ENCODE results near the gene ZNF26. TPM values are rescaled to one million over a fixed set of nuclear protein-coding genes. Genes with fewer than 3 reads are reported as not detected.
"Not testable (repeated sequence)": the region's sequence is repeated elsewhere in the genome, so short reads cannot be mapped to it uniquely, and the experiment has no call there.

The ZNF26 gene
- polyA plus RNA-seq, 1 donor from 2014 or later, result 14.4 TPM

DNA sequence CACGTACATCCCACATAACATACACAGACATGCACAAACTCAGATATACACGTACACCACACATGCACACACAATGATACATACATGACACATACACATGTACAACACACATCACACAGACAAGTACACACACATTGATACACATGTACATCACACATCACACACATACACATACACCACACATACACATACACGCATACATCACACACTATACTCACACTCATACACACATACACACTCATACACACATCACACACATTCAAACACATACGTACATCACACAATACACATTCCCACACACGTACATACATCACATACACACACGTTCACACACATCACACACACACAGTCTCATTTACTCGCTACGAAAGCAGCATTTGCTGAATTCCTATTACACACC, 34.5 kb upstream of the ZNF26 start:
- Mint-ChIP-seq H3K4me1 (peaks cover 14 to 19% (median 15%) of the 10 kb centered on the region in 3 donors), H3K9me3 (peaks cover 0 to 5% (median 2%) of the 10 kb centered on the region in 3 donors), H3K27me3 (no peaks in the 10 kb centered on the region), H3K27ac (no peak overlapping the region), H3K36me3 (peaks cover 13% of the 10 kb centered on the region), H3K4me3 (no peak overlapping the region)

- peaks cover 13% of the 10 kb centered on the region for H3K36me3 Mint-ChIP-seq
- H3K27me3 Mint-ChIP-seq, result no peaks in the 10 kb centered on the region
- peaks cover 16 to 21% (median 19%) of the 10 kb centered on the region in 3 donors for H3K4me1 Mint-ChIP-seq
- peaks cover 0 to 5% (median 2%) of the 10 kb centered on the region in 3 donors for H3K9me3 Mint-ChIP-seq
- no peak overlapping the region for H3K27ac Mint-ChIP-seq
- no peak overlapping the region for H3K4me3 Mint-ChIP-seq
Measured at GRCh38 chr12:132952371-132953162, 33.6 kb upstream of the ZNF26 start.

GRCh38 chr12:132953163-132953425, 33.1 kb upstream of the ZNF26 start:
- peaks cover 0 to 3% (median 2%) of the 10 kb centered on the region in 3 donors for H3K9me3 Mint-ChIP-seq
- peaks cover 11% of the 10 kb centered on the region for H3K36me3 Mint-ChIP-seq
- no peaks in the 10 kb centered on the region for H3K27me3 Mint-ChIP-seq
- no peak overlapping the region for H3K27ac Mint-ChIP-seq
- no peak overlapping the region for H3K4me3 Mint-ChIP-seq
- peaks cover 16 to 21% (median 19%) of the 10 kb centered on the region in 3 donors for H3K4me1 Mint-ChIP-seq

- H3K36me3 Mint-ChIP-seq, result peaks cover 6% of the 10 kb centered on the region
- peaks cover 16 to 21% (median 19%) of the 10 kb centered on the region in 3 donors for H3K4me1 Mint-ChIP-seq
- H3K27me3 Mint-ChIP-seq, result no peaks in the 10 kb centered on the region
- H3K4me3 Mint-ChIP-seq, result peak overlapping the region in 3 of 4 donors; percentile 29 to 75 (median 54)
- peaks cover 0 to 2% (median 1%) of the 10 kb centered on the region in 3 donors for H3K9me3 Mint-ChIP-seq
- H3K27ac Mint-ChIP-seq, result peak overlapping the region in 2 of 3 donors; percentile 89 to 92
Measured at GRCh38 chr12:132953771-132954170, 32.4 kb upstream of the ZNF26 start.

DNA sequence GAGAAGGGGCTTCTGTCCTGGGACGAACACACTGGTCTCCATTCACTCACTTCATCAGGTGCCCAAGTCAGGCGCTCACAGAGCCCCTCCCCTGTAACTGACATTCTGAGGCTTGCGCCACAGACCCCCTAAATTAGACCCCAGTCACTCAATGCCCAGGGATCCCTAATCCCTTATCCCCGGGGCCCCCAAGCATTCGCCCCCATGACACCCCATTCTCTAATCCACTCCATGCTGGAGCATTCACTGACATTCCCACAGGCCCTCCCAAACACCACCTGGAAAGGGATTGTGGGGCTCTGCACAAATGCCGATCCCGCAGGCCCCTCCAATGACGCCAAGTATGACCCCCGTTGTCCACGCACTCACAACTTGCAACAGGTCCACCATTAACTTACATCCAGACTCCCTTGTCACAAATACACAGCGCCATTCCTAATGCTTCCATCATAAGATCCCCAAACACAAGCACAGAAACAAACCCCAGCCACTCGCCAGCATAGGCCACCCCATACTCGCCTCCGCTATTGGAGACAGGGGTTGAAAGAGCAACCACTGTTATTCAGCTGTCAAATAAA, 31.6 kb upstream of the ZNF26 start:
- no peaks in the 10 kb centered on the region for H3K27me3 Mint-ChIP-seq
- peak overlapping the region in 2 of 3 donors; percentile 74 to 87 for H3K27ac Mint-ChIP-seq
- H3K4me3 Mint-ChIP-seq, result peak overlapping the region; percentile 93 to 99 (median 96)

DNA sequence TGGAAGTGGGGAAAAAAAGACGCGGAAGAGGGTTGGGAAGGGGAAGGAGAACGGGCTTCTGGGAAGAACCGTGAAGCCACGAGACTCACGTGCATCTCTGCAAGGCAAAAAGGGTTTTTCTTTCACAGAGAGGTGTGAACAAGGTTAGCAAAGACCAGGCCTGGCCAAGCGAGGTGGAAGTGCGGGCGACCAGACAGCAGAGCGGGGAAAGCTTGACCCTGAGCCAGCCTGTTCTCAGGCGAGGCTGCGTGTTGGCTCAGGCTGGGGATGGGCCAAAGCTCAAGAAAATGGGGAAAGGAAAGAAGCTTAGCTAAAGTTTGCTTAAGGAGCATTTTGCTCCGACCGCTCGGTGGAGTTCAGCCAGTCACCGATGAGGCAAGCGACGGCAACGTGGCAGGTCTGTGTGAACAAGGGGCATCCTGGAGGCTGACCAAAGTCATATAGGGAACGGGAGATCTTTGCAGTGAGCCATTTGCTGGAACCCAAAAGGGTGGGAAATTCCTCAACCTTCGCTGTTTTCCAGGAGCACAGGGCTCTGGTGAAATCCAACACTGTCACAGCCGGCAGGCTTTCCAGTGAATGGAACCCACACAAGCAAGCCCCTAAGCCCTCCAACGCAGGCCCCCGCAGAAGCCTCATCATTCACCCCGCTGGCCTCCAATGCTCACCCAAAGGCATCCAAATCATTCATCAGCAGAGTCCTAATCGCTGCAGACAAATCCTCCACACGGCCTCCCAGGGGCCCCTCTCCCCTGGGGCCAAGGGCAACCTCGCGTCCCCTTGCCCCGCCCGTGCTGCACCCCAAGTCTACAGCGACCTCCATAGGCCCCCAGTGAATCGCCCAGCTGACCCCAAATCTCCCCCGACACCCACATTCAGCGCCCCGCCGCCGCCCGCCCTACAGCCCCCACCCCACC, 30.8 kb upstream of the ZNF26 start:
- H3K4me1 Mint-ChIP-seq, result peaks cover 16 to 23% (median 22%) of the 10 kb centered on the region in 3 donors

More for the DNA sequence above, 31.6 kb upstream of the ZNF26 start:
- peaks cover 5% of the 10 kb centered on the region for H3K36me3 Mint-ChIP-seq
- peaks cover 16 to 22% (median 20%) of the 10 kb centered on the region in 3 donors for H3K4me1 Mint-ChIP-seq
- peaks cover 0 to 2% (median 2%) of the 10 kb centered on the region in 3 donors for H3K9me3 Mint-ChIP-seq

DNA sequence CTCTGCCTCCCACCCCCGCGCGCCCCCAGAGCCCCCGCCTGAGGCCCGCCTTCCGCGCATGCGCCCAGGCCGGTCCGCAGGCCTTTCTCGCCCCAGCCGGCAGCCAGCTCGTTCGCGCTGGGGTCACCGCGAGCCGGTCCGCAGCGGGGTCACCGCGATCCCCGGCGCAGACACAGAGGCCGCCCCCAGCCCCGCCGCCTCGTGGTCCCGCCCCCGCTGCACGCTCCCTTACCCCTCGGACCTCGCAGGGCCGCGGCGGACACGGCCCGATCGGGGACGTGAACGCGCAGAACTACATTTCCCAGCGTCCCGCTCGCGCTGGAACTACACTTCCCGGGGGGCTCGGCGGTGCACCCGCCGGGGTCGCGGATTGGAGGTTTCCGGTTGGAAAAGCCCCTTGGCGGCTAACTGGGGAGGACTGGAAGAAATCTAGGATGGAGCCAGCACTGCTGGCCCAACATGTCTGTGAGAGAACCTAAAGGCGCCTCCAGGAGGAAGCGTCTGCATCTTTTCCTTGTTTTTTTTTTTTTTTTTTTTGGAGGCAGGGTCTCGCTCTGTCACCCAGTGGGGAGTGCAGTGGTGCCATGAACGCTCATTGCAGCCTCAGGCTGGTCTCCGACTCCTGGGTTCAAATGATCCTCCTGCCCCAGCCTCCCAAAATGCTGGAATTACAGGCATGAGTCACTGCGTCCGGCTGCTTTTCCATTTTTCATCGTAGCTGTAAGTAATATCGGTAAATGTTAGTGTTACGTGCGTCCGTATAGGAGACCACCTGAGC, 30.0 kb upstream of the ZNF26 start, which contains the start of gene ZNF605:
ZNF605 (minus strand) TSS at position 296 of the 778 bp plus-strand sequence. CDS start 10,671 bp downstream, outside the sequence.
- H3K4me3 Mint-ChIP-seq, result peak within 1 kb of the TSS; percentile 93 to 99 (median 96)
- peaks cover 4% of the 10 kb centered on the region for H3K36me3 Mint-ChIP-seq
- H3K9me3 Mint-ChIP-seq, result peaks cover 0 to 3% (median 2%) of the 10 kb centered on the region in 3 donors
- peaks cover 16 to 23% (median 23%) of the 10 kb centered on the region in 3 donors for H3K4me1 Mint-ChIP-seq
- H3K27ac Mint-ChIP-seq, result peak within 1 kb of the TSS; percentile 74 to 97 (median 95)
- no peaks in the 10 kb centered on the region for H3K27me3 Mint-ChIP-seq

More for the DNA sequence above, 30.8 kb upstream of the ZNF26 start:
- Mint-ChIP-seq H3K9me3 (peaks cover 0 to 3% (median 2%) of the 10 kb centered on the region in 3 donors), H3K36me3 (peaks cover 4% of the 10 kb centered on the region), H3K4me3 (peak overlapping the region; percentile 93 to 99 (median 96)), H3K27me3 (no peaks in the 10 kb centered on the region), H3K27ac (peak overlapping the region; percentile 74 to 87 (median 78))

GRCh38 chr12:132961790-132962189, 24.4 kb upstream of the ZNF26 start:
- not testable (repeated sequence) for H3K4me1 Mint-ChIP-seq, H3K9me3 Mint-ChIP-seq
- peaks cover 14% of the 10 kb centered on the region for H3K36me3 Mint-ChIP-seq

DNA sequence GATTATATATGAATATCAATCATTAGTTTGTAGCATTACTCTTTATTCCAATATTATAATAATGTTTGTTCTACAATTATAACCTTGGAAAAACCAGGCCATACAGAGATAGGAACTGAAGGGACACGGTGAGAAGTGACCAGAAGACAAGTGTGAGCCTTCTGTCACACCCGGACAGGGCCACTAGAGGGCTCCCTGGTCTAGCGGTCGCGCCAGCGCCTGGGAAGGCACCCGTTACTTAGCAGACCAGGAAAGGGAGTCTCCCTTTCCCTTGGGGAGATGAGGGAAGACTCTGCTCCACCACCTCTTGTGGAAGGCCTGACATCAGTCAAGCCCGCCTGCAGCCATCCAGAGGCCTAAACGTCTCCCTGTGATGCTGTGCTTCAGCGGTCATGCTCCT, 22.2 kb upstream of the ZNF26 start:
- H3K36me3 Mint-ChIP-seq, result peaks cover 14% of the 10 kb centered on the region
- H3K27me3 Mint-ChIP-seq, H3K9me3 Mint-ChIP-seq, H3K27ac Mint-ChIP-seq, H3K4me1 Mint-ChIP-seq, H3K4me3 Mint-ChIP-seq: not testable (repeated sequence)

More at GRCh38 chr12:132961790-132962189, 24.4 kb upstream of the ZNF26 start:
- not testable (repeated sequence) for H3K27me3 Mint-ChIP-seq, H3K27ac Mint-ChIP-seq, H3K4me3 Mint-ChIP-seq

DNA sequence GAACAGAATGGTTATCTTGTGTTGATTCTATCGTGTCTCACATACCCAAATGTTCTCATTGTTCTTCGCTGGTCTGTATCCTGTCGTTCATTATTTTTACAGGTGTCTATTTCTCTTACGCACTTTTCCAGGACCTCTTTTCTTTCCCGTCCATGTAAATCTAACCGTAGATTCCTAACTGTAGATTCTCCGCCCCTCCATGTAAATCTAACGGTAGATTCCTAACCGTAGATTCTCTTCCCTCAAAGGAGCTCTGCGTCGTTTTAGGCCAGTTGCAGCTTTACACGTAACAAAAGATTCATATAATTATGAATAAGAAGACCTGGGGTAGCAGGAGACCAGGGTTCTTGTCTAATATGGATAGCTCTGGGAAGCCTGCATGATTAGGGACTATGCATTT, 20.4 kb upstream of the ZNF26 start:
- peaks cover 0 to 5% (median 0%) of the 10 kb centered on the region in 3 donors for H3K4me1 Mint-ChIP-seq
- no peaks in the 10 kb centered on the region for H3K27me3 Mint-ChIP-seq
- no peak overlapping the region for H3K4me3 Mint-ChIP-seq
- H3K27ac Mint-ChIP-seq, result no peak overlapping the region
- H3K36me3 Mint-ChIP-seq, result peaks cover 14% of the 10 kb centered on the region
- peaks cover 0 to 7% (median 2%) of the 10 kb centered on the region in 3 donors for H3K9me3 Mint-ChIP-seq

DNA sequence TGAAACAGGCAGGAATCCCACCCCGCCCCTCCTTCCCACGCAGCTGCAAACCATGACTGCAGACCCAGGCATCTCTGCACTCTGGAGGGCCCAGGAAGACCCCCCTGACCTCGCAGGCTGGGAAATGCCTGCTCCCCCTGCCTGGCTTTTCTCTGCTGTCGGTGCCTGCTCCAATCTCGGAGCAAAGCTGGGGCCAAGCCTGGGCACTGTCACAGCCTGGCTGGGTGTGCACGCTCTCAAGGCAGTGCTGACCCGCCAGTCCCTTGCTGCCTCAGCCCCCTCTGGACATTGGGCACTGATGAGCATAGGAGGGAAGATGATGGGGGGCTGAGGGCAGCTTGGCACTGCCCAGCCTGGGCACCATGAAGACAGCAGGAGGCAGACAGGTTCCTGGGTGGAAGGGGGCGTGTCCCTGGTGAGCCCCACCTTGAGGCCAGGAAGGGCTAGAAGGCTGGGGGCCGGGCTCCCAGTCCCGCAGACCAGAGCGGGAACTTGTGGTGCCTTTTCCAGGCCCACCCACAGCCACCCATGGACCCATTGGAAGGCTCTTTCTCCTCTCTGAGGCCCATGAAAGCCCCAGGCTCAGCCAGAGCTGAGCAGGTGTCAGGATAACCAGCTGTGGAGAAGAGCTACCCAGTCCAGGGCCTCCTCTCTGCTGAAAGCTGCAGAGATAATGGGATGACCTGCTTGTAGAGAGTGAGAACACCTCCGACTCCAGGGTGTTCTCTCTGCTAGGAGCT, 19.3 kb upstream of the ZNF26 start:
- H3K27me3 Mint-ChIP-seq, result no peaks in the 10 kb centered on the region
- H3K9me3 Mint-ChIP-seq, result peaks cover 0 to 10% (median 2%) of the 10 kb centered on the region in 3 donors
- no peak overlapping the region for H3K4me3 Mint-ChIP-seq
- H3K4me1 Mint-ChIP-seq, result peaks cover 0 to 3% (median 0%) of the 10 kb centered on the region in 3 donors
- H3K27ac Mint-ChIP-seq, result no peak overlapping the region
- peaks cover 13% of the 10 kb centered on the region for H3K36me3 Mint-ChIP-seq

- no peak overlapping the region for H3K27ac Mint-ChIP-seq
- no peak overlapping the region for H3K4me3 Mint-ChIP-seq
- H3K9me3 Mint-ChIP-seq, result peaks cover 0 to 18% (median 6%) of the 10 kb centered on the region in 3 donors
- H3K4me1 Mint-ChIP-seq, result peaks cover 0 to 3% (median 0%) of the 10 kb centered on the region in 3 donors
- peaks cover 13% of the 10 kb centered on the region for H3K36me3 Mint-ChIP-seq
- no peaks in the 10 kb centered on the region for H3K27me3 Mint-ChIP-seq
Measured at GRCh38 chr12:132967736-132968135, 18.4 kb upstream of the ZNF26 start.

DNA sequence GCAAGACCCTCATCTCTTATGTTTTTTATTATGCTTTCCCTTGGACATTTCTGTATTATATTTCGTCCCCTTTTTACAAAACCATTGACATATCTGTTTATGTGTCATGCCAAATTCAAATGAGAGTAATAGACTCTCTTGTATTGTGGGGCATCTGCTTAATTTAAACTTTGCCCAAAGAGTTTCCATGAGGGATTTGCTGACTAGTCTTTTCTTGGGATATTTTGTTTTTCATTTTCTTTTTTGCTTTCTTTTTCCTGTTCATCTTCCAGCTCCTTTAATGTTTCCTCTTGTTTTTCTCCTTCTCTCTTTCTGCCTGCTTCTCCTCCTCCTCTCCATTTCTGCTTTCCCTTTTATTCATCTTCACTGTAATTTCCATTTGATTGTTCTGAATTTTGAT, 13.8 kb upstream of the ZNF26 start:
- no peak overlapping the region for H3K4me3 Mint-ChIP-seq
- no peaks in the 10 kb centered on the region for H3K27me3 Mint-ChIP-seq
- no peaks in the 10 kb centered on the region for H3K4me1 Mint-ChIP-seq
- H3K9me3 Mint-ChIP-seq, result peaks cover 8 to 30% (median 11%) of the 10 kb centered on the region in 3 donors
- H3K36me3 Mint-ChIP-seq, result peaks cover 5% of the 10 kb centered on the region
- H3K27ac Mint-ChIP-seq, result peak overlapping the region in 1 of 3 donors; percentile 72

All from IgD-negative memory B cell (primary cell).